DMS79 (cell line): ENCODE measurements around the gene SH2D1B.

Source experiments
- DNase-seq: peaks from one replicate; lab custom pipeline; 2025; lab: John Stamatoyannopoulos, UW

SH2D1B gene

DNA sequence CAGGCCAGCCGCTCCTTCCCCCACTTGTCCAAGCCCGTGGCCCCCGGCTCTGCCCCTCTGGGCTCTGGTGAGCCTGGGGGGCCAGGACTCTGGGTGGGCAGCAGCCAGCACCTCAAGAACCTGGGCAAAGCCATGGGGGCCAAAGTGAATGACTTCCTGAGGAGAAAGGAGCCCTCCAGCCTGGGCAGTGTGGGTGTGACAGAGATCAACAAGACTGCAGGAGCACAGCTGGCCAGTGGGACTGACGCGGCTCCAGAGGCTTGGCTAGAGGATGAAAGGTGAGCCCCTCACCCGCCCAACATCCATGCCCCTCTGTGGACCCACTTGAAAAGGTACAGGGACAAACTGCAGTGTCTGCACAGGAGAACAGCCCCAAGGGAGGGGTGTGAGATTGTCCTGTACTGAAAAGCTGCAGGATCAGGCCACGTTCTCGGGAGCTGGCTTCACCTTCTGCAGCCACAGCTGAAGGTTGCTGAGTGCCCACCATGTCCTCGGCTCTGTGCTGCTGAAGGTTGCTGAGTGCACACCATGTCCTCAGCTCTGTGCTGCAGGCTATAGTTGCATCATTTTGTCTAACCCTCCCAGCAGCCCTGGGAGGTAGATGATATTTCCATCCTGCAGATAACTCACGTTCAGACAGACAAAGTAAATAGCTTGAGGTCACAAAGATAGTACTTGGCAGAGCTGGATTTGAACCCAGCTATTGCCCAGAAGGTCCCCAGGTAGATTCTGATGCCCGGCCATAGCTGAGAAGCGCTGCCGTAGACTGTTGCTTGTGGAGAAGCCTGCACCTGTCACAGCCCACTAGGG is 29.8 kb downstream of the SH2D1B start:
- DNase-seq = no peak

DNA sequence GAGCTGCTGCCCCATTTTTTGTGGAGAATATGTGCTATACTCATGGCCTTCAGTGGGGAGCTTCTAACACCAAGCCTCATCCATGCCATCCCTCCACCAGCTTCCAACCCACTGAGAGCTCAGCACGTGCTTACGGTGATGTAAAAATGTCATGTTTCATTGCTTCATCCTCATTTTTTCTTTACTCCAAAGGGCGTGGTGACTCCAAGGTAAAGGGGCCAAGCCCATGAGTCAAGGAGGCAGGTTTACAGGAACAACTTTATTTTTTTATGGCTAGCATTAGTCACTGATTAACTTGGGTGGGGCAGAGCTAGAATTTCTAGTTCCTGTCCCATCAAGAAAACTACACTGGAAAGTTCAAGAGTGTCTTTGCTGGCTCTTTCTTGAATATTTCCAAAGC is 30.6 kb downstream of the SH2D1B start, which contains the start of gene C1orf226:
TSS of gene C1orf226 (plus strand) at position 346 of the 400 bp plus-strand sequence. CDS start 174 bp downstream, outside the sequence.
- no peak for DNase-seq

DNA sequence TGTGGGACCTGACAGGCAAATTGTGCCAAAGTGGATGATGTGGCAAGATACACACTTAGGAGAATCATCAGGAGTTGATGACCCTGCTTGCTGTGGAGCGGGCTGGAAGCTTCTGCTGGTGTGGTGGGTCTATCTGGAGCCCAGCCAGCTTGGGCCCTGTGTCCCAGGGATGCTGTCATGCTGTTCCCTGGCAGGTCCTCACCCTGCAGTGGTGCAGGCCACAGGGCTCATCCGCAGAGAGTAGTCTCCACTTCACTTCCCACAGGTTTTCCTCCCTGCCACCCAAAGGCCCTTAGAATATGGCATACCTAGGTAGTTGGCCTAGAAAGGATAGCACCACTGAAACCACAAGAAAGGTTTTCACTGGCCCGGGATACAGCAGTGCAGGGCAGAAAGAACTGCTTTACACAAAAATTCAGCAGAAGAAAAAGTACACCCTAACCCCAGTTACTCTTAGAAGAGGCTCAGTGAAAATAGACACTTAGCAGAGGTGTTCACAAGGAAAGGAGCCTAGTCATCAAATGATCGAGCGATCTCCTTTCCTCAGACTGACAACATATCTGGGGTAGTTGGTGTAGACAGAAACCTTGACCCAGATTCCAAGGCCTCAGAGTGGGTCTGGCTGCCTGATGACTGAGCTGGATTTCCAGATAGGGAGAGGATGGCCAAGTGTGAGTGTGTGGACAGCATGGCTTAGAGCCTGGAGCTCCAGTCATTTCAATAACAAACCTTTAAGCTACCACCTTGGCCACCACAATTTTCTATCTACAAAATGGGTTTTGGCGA is 31.7 kb downstream of the SH2D1B start:
- DNase-seq = no peak

- DNase-seq = no peak
These were observed 35.2 kb downstream of the SH2D1B start, which contains the start of gene SPATA46 for GRCh38 chr1:162376691-162377090. SPATA46 (minus strand) TSS chr1:162376854; CDS start chr1:162376790, 64 bp downstream.

DNA sequence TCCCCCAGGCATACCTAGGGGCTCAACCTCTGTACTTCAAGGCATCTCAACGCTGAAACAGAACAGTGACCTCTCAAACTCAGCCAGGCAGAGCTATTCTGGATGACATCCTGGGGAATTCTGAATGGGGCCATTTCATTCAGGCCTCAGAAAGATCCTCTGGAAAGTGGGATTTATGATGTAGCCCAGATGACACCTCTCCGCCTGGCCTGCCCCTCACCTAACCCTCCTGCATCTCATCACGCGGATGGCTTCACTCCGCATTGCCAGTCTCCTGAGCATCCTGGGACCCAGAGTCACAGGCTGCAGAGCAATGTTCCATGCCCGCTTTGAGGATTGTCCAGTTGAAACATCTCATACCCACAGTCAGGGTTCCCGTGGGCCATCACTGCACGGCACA is 36.5 kb downstream of the SH2D1B start:
- DNase-seq = no peak

- DNase-seq = no peak
These were observed 37.5 kb downstream of the SH2D1B start for GRCh38 chr1:162374406-162374805.

DNA sequence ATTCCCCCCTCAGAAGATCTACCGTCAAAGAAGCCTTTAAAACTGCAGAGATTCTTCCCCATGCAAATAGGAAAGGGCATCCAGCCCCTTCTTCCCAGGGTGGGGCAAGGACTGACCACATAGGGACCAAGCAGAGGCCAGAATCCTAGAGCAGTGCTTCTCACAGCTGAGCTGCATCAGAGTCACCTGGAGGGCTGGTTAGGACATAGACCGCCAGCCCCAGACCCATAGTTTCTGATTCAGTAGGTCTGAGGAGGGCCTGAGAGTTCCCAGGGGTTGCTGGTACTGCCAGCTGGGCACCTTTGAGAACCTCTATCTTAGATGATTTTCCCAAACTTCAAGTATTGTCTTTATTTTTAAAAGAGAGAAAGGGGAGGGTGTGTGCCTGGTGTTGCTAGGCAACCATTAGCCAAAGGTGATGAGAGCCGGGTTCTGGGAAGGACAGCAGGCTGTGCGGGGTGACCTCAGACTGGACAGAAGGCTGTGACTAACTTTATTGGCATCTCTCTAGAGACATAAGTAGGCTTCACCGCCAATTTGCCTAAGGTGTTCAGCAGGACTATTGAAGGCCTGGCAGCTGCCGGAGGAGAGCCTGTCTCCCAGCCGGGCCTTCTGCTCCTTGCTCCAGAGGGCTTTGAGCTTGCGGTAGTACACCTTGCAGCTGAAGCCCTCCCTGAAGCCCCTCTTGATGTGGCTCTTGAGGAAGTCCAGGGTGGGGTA is 38.2 kb downstream of the SH2D1B start:
- DNase-seq = no peak

DNA sequence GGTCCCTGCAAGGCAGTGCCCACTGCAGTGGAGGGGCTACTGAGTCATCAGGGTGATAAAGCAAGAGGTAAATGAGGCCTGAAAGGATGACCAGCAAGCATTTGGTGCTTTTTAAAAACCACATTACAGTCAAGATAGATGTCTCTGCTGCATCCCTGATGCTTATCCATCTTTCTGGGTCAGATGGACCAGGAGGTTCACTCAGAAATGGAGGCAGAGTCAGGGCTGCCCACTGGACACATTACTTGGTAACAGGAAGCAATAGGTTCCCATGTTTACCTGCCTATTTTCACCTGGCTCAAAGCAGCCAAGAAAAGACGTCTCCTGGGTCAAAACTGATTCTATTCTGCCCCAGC is 38.9 kb downstream of the SH2D1B start:
- no peak for DNase-seq

DNA sequence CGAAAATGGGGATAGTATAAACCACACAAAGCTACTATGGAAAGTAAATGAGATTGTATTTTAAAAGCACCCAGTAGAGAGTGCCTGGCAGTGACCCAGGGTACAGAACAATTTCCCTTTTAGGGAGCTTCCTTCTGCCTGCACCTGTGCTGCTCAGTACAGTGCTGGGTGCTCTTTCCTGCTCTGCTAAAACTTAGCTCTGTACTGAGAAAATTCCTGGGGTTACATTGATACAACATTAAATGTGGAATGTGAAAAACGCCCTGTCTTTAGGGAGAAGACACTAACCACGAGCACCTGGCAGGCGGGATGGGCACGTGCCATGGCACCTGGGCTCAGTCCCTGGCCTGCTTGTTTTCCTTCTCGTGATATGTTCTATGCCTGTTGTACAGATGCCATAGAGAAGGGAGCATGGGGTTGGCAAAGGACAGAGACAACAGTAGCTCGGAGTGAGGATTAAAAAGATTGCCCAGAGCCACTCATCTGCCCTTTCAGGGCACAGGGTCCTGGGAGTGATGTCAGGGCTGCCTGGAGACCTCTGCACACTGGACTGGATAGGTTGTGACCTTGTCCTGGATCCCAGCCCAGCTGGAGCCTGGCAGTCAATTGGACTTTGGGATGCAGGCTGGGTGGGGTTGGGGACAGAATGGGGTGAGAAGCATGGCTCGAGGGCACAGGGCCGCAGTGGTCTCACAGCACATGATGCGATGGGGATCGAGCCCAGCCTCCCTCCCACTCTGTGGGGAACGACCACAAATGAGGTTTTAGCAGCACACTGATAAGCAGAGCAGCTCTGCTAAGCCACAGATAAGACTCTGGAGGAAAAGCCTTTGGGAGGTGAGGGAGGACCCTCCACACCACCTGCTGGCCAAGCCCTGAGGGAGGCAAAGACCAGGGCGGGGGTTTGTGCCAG is 39.5 kb downstream of the SH2D1B start:
- DNase-seq = no peak

DNA sequence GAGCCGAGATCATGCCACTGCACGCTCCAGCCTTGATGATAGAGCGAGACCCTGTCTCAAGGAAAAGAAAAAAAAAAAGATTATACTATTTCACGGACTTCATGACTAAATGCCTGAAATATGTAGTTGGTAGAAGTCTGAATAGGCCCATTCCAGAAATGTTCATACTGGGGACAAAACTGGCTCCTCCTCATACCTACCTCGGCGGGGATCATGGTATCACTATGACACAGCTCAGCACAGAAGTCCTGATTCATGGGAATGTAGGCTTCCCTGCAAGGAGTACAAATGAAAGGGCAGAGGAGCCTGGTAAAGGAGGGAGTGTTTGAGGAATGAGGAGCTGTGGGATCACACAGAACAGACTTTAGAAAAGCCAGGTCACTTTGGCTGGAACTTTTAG is 40.3 kb downstream of the SH2D1B start:
- DNase-seq = no peak

DNA sequence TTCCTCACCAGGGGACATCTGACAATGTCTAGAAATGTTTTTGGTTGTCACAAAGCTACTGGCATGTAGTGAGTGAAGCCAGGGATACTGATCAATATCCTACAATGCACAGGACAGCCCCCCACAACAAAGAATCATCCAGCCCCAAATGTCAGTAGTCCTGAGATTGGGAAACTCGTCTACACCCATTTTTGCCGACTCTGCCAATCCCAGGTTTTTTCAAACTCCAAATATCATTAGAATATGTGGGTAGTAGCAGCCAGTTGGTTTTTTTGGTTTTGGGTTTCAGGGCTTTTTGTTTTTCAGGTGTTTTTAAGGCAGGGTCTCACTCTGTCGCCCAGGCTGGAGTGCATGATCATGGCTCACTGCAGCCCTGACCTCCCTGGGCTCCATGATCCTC is 41.2 kb downstream of the SH2D1B start:
- DNase-seq = no peak

GRCh38 chr1:162370161-162370560 is 41.8 kb downstream of the SH2D1B start:
- no peak for DNase-seq

DNA sequence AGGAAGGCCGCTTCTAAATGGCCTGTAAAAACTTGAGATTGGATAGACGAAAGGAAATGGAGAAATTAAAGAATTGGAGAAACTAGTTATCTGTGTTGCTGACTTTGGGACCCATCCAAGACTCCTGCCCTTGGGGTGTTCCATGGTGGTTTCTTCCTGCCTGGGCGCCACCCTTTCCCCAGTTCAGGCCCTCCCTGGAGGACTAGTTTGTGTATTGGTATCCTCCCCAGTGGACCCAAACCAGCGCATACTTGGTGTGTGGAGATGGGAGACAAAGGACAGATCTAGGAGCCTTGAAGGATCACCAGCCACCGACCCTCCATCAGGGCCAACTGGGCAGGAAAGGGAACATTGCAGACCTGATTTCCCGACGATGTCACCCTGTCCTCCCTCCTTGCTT is 42.4 kb downstream of the SH2D1B start:
- no peak for DNase-seq

DNA sequence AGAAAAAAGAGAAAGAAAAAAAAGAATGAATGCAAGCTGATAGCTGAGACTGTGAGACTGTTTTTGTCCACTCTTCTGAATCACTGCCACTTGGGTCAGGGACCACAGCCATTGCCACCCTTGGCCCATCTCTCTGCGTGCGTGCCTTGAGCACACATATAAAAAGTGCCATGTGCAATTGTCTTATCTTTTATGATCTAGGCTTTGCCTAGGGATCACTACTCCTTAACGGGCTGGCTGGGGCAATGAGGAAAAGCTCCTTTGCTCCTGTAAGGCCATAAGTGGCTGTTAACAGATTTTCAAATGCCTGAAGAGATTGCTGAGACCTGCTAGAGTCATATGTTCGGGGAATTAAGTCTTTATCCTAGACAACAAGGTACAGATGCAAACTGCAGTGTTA is 43.5 kb downstream of the SH2D1B start:
- peak; percentile 31 for DNase-seq

DNA sequence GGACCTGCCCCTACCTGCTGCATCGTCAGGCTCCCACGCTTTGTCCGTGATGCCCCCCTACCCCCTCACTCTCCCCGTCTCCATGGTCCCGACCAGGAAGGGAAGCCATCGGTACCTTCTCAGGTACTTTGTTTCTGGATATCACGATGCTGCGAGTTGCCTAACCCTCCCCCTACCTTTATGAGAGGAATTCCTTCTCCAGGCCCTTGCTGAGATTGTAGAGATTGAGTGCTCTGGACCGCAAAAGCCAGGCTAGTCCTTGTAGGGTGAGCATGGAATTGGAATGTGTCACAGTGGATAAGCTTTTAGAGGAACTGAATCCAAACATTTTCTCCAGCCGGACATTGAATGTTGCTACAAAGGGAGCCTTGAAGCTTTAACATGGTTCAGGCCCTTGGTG is 44.2 kb downstream of the SH2D1B start:
- no peak for DNase-seq

DNA sequence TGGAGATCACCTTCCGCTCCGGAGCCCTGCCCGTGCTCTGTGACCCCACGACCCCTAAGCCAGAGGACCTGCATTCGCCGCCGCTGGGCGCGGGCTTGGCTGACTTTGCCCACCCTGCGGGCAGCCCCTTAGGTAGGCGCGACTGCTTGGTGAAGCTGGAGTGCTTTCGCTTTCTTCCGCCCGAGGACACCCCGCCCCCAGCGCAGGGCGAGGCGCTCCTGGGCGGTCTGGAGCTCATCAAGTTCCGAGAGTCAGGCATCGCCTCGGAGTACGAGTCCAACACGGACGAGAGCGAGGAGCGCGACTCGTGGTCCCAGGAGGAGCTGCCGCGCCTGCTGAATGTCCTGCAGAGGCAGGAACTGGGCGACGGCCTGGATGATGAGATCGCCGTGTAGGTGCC is 44.9 kb downstream of the SH2D1B start:
- no peak for DNase-seq

DNA sequence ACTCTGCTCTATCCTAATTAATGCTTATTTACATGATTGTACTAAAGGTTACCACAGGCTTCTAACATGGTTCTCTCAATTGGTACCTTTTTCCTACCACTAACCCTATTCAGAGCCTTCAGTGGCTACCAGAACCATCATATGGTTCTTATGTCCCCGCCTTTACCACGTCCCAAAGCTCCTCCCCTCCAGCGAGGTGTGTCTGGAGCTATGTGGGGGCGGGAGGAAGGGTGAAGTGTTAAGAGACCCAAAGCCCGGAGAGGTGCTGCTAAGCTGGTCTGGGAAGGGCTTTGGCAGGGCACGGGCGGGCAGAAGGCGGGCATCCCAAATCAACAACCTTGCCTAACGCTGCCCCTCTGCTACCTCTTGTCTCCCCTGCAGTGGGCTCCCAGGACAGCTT is 45.3 kb downstream of the SH2D1B start:
- no peak for DNase-seq

- DNase-seq = no peak
These were observed 45.8 kb downstream of the SH2D1B start for GRCh38 chr1:162366149-162366548.

DNA sequence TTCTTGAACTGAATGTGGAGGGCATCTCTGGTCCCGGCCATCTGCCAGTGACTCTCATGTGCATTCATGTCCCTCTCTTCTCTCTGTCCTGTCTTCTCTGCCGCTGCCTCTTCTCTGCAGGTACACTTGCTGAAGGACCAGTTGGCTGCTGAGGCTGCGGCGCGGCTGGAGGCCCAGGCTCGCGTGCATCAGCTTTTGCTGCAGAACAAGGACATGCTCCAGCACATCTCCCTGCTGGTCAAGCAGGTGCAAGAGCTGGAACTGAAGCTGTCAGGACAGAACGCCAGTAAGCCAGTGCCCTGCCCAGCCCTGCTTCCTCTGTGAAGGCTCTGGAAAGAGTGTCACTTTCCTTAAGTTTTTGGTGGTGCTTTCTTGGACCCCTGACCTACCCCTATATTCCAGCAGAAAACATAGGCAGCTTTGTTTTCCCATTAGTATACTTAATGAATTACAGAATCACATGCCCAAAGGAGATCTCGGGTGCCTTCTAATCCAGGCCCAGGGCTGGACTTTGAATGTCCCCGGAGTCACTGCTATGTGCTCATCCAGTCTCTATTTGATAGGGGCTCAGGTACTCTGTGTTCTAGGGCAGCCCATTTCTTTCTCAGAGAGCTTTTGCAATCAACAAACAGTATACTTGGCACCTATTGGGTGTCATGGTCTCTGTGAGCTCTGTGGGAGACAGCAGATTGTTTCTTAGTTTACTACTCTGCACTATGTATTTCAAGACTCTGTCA is 46.5 kb downstream of the SH2D1B start:
- DNase-seq = no peak

- no peak for DNase-seq
These were observed 47.4 kb downstream of the SH2D1B start for GRCh38 chr1:162364498-162364897.

GRCh38 chr1:162363823-162364222 is 48.1 kb downstream of the SH2D1B start:
- no peak for DNase-seq
